Psoas muscle (tissue), 8 donors: ENCODE measurements around the gene FIBIN. TPM values are rescaled to one million over a fixed set of nuclear protein-coding genes. Genes with fewer than 3 reads are reported as not detected.
A peak's percentile ranks its signal among the peaks of the same experiment; 100 is the strongest.

Source experiments
- ATAC-seq, 4 donors: fragments of 200-7000 bp; cut with Tn5 transposase; one replicate each; pipeline ENCODE4 v1.9.1; 2020; ENCODE audit warnings: moderate library complexity in 3 of 4, mild to moderate bottlenecking in 2 of 4
- DNase-seq, 2 donors: peaks; one replicate each; pipeline ENCODE4 v3.0.0-alpha.2; 2020
- H3K27ac ChIP-seq: fragments of 200-600 bp; one replicate; pipeline ENCODE4 v1.8.0; 2022
- H3K27me3 ChIP-seq, 3 donors: fragments of 200-600 bp in 1 of 3; one replicate each; pipeline versions ENCODE4 v1.6.1 to v1.8.0; 2013 to 2022; ENCODE audit warnings: low read length in 2 of 3, mild to moderate bottlenecking in 2 of 3, moderate library complexity in 1 of 3; ENCODE audit not compliant: insufficient read depth in 3 of 3
- H3K36me3 ChIP-seq, 2 donors: fragments of 200-600 bp in 1 of 2; one replicate each; pipeline versions ENCODE4 v1.6.1 to v1.8.0; 2013 to 2022; ENCODE audit warnings: low read depth in 1 of 2, mild to moderate bottlenecking in 1 of 2, moderate library complexity in 1 of 2; ENCODE audit not compliant: insufficient read depth in 1 of 2
- H3K4me1 ChIP-seq: fragments of 200-600 bp; one replicate; pipeline ENCODE4 v1.8.0; 2022
- H3K4me3 ChIP-seq: fragments of 200-600 bp; one replicate; pipeline ENCODE4 v1.8.0; 2022; ENCODE audit warnings: mild to moderate bottlenecking
- H3K9me3 ChIP-seq: fragments of 200-600 bp; one replicate; pipeline ENCODE4 v1.8.0; 2022
- CTCF ChIP-seq: fragments of 200-600 bp; IDR thresholded peaks from one replicate; pipeline ENCODE4 v1.8.0; 2022; ENCODE audit warnings: antibody characterized with exemption
- WGBS, 3 donors: extraction: QIAGEN DNeasy Blood & Tissue Kit; methylation state at CpG; one replicate each; pipeline versions ENCODE4 v1.1.6 to v1.1.7; 2013; 5-methylcytosine and 5-hydroxymethylcytosine counted together
- intact Hi-C, 2 donors: fragments of 100-400 bp; cut with DNase I; formaldehyde crosslinking; loops; one replicate each; pipeline versions ENCODE4 v1.11.0 to v1.14.2; 2022
- polyA plus RNA-seq, 3 donors: library from polyadenylated mRNA; stranded (reverse); fragments of 200-250 nt; gene quantifications; one replicate each; pipeline ENCODE4 v1.2.3, GENCODE V29; 2013
- total RNA-seq, 4 donors: library from RNA; stranded (reverse); fragmentation: NEBNext Ultra II Directional in 2 of 4; extraction: Animal tissue kit (Norgen Biotek cat#: 25700) in 2 of 4; gene quantifications; one replicate each; pipeline versions ENCODE4 v1.2.1 to v1.2.4, GENCODE V29; 2021 to 2023
- donor health status: healthy with polysubstance abuse.
- donor health status: DM: no; HTN: no; CAD: no; lungs with moderate emphysema.
- donor health status: Bipolar disorder and iron deficiency.
- donor health status: healthy.
- donor health status: DM: yes; HTN: yes; CAD: no.
- donor health status: DM: no; HTN: no; CAD: no.
- donor health status: DM: no; HTN: no; CAD: no.
- donor health status: DM: yes; HTN: yes; CAD: no.

The FIBIN gene
- total and polyA plus RNA-seq, 7 donors: 3.0 to 8.9 (median 4.9) TPM

- H3K27ac ChIP-seq: no peak overlapping the region
- DNase-seq (no peak), ATAC-seq (no peak)
- intact Hi-C loops: no loop called here
- H3K9me3 ChIP-seq: peaks cover 4% of the 10 kb centered on the region
- H3K27me3 ChIP-seq: no peaks in the 10 kb centered on the region
- no peak overlapping the region for H3K4me3 ChIP-seq
- H3K4me1 ChIP-seq: no peaks in the 10 kb centered on the region
- H3K36me3 ChIP-seq: no peaks in the 10 kb centered on the region
- 37 to 39% (median 37%) methylated on average over 1 of the region's 1 CpG for WGBS, 3 donors
- TF ChIP-seq CTCF: no peak
Measured at GRCh38 chr11:26985470-26985869, 8.4 kb upstream of the FIBIN start.

GRCh38 chr11:26985943-26986342 lies 8.0 kb upstream of the FIBIN start:
- Histone ChIP-seq H3K36me3 (no peaks in the 10 kb centered on the region), H3K27ac (no peak overlapping the region), H3K27me3 (no peaks in the 10 kb centered on the region), H3K4me3 (no peak overlapping the region), H3K4me1 (no peaks in the 10 kb centered on the region), H3K9me3 (peaks cover 1% of the 10 kb centered on the region)
- intact Hi-C loops: no loop called here
- no peak for ATAC-seq
- WGBS, 3 donors: 86 to 89% (median 87%) methylated on average over 4 of the region's 4 CpGs
- TF ChIP-seq CTCF: no peak
- DNase-seq: no peak

- no peaks in the 10 kb centered on the region for H3K27me3 ChIP-seq
- no peak for DNase-seq
- no peaks in the 10 kb centered on the region for H3K36me3 ChIP-seq
- no peak for ATAC-seq
- no peaks in the 10 kb centered on the region for H3K4me1 ChIP-seq
- no peak for TF ChIP-seq CTCF
- intact Hi-C loops: no loop called here
- H3K27ac ChIP-seq: no peak overlapping the region
- no peak overlapping the region for H3K4me3 ChIP-seq
- 88 to 97% (median 89%) methylated on average over 3 of the region's 3 CpGs for WGBS, 3 donors
- H3K9me3 ChIP-seq: no peaks in the 10 kb centered on the region
Measured at GRCh38 chr11:26987272-26987671, 6.6 kb upstream of the FIBIN start.

GRCh38 chr11:26987731-26988130 lies 6.2 kb upstream of the FIBIN start:
- H3K27me3 ChIP-seq: no peaks in the 10 kb centered on the region
- no peaks in the 10 kb centered on the region for H3K36me3 ChIP-seq
- intact Hi-C loops: no loop called here
- no peak for ATAC-seq
- no peaks in the 10 kb centered on the region for H3K4me1 ChIP-seq
- H3K9me3 ChIP-seq: no peaks in the 10 kb centered on the region
- DNase-seq: no peak
- H3K27ac ChIP-seq: no peak overlapping the region
- H3K4me3 ChIP-seq: no peak overlapping the region
- TF ChIP-seq CTCF: no peak

- TF ChIP-seq CTCF: no peak
- Histone ChIP-seq H3K4me3 (no peak overlapping the region), H3K4me1 (peaks cover 3% of the 10 kb centered on the region), H3K27me3 (no peaks in the 10 kb centered on the region), H3K27ac (no peak overlapping the region), H3K36me3 (no peaks in the 10 kb centered on the region), H3K9me3 (no peaks in the 10 kb centered on the region)
- ATAC-seq (peak; percentile 31 to 78 (median 74)), DNase-seq (no peak)
- intact Hi-C loops: no loop called here
- WGBS, 3 donors: 44 to 74% (median 50%) methylated on average over 1 of the region's 1 CpG
Measured at GRCh38 chr11:26992031-26992541, 1.8 kb upstream of the FIBIN start.
